GM12891 (cell line): ENCODE data around the gene URI1.

Experiments
- PAX5 ChIP-seq: IDR thresholded peaks from 2 replicates; pipeline ENCODE4 v1.6.1; 2011; ENCODE audit warnings: low read length, moderate library complexity, mild to moderate bottlenecking; ENCODE audit not compliant: insufficient read depth, severe bottlenecking
- POLR2A ChIP-seq: IDR thresholded peaks from 2 replicates; pipeline ENCODE4 v1.6.1; 2011; ENCODE audit warnings: low read depth, low read length, control low read depth

DNA sequence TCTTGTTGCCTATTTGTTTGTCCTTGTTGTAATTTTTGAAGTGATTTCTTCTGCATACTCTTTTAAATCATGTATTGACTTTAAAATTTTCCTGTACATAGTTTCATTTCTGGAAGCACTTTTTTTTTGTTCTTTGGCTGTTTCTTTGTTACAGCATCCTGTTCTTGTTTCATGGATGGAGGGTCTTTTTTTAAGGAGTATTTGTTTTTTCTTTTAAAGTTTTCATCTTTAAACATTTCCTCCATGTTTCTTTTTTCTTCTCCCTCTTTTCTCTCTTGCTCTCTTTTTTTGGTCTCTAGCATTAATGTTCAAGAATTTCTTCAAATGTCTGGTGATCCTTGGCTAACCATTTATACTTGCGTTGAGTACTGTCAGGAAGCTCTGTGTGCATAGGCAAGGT, 58.8 kb downstream of the URI1 start:
- TF ChIP-seq POLR2A (no peak), PAX5 (no peak)
